Uterus (tissue), 2 donors: ENCODE results near the gene PSMC3IP.

Source experiments
- POLR2A ChIP-seq, 2 donors: fragments of 450-650 bp; IDR thresholded peaks; one replicate each; pipeline ENCODE4 v1.6.1; 2016; ENCODE audit warnings: antibody characterized with exemption in 2 of 2, mild to moderate bottlenecking in 1 of 2, moderate library complexity in 1 of 2
- TF ChIP-seq, protein P1 (sequence below), 4 experiments: fragments of 200-600 bp in 2 of 4; fragments of 450-650 bp in 2 of 4; sonication (generic) in 2 of 4; IDR thresholded peaks; one replicate each; pipeline ENCODE4 v1.5.1; 2016 to 2019; ENCODE audit warnings: antibody characterized with exemption in 4 of 4, mild to moderate bottlenecking in 2 of 4, moderate library complexity in 1 of 4

DNA sequence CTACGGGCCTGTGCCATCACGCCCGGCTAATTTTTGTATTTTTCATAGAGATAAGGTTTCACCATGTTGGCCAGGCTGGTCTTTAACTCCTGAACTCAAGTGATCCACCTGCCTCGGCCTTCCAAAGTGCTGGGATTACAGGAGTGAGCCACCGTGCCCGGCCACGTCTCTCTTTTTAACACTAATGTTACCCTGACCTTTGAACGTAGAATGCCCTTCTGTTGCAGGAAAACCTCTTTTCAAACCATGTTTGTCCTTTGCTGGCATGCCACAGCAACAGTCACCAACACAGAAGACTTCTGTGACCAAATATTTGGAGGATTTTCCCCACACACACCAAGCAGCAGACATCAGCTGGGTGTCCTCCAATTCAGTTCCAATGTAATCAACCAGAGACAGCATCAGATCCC is 32.6 kb downstream of the PSMC3IP start:
- TF ChIP-seq POLR2A (IDR thresholded peaks at IDR 0.05), result no peak
- TF ChIP-seq, protein P1, sequence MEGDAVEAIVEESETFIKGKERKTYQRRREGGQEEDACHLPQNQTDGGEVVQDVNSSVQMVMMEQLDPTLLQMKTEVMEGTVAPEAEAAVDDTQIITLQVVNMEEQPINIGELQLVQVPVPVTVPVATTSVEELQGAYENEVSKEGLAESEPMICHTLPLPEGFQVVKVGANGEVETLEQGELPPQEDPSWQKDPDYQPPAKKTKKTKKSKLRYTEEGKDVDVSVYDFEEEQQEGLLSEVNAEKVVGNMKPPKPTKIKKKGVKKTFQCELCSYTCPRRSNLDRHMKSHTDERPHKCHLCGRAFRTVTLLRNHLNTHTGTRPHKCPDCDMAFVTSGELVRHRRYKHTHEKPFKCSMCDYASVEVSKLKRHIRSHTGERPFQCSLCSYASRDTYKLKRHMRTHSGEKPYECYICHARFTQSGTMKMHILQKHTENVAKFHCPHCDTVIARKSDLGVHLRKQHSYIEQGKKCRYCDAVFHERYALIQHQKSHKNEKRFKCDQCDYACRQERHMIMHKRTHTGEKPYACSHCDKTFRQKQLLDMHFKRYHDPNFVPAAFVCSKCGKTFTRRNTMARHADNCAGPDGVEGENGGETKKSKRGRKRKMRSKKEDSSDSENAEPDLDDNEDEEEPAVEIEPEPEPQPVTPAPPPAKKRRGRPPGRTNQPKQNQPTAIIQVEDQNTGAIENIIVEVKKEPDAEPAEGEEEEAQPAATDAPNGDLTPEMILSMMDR (IDR thresholded peaks at IDR 0.05), result no peak
